ENCODE results near the gene DBI. TPM values are rescaled to one million over a fixed set of nuclear protein-coding genes. Genes with fewer than 3 reads are reported as not detected.

DBI gene
- total and polyA plus RNA-seq, 2 donors (not counting 1 experiment from before 2014, with no cell fraction given): 45.2 to 69.4 TPM

GRCh38 chr2:119317554-119317953 lies 49.2 kb upstream of the DBI start:
- Histone ChIP-seq H3K4me3 (ENCODE audit: control extremely low read depth in 1 of 5, extremely low read depth in 1 of 5, insufficient read depth in 1 of 5, low read depth in 2 of 5, low read length in 4 of 5) (no peak overlapping the region), H3K79me2 (ENCODE audit: control insufficient read depth, insufficient read depth, low read length) (no peaks in the 10 kb centered on the region), H3K4me1 (ENCODE audit: control insufficient read depth in 2 of 2, insufficient read depth in 2 of 2, low read length in 2 of 2) (peaks cover under 1 to 3% of the 10 kb centered on the region in 2 donors), H2AFZ (ENCODE audit: insufficient read depth, low read depth, low read length, poor library complexity, severe bottlenecking) (no peak overlapping the region), H4K20me1 (ENCODE audit: control insufficient read depth, insufficient read depth, low read length, poor library complexity, severe bottlenecking) (no peaks in the 10 kb centered on the region), H3K27me3 (replicated peaks in 1 of 4; ENCODE audit: control extremely low read depth in 1 of 4, control insufficient read depth in 3 of 4, insufficient read depth in 4 of 4, low read length in 3 of 4) (no peaks in the 10 kb centered on the region), H3K9ac (ENCODE audit: low read length) (no peak overlapping the region), H3K4me2 (replicated peaks; ENCODE audit: low read depth, low read length, poor library complexity, severe bottlenecking) (no peak overlapping the region), H3K9me3 (ENCODE audit: control extremely low read depth in 1 of 3, control insufficient read depth in 2 of 3, insufficient read depth in 1 of 3, low read length in 2 of 3) (no peaks in the 10 kb centered on the region), H3K36me3 (replicated peaks in 1 of 2; ENCODE audit: control extremely low read depth in 1 of 2, control insufficient read depth in 1 of 2, extremely low read depth in 1 of 2, insufficient read depth in 2 of 2, low read length in 1 of 2) (no peaks in the 10 kb centered on the region), H3K27ac (ENCODE audit: low read length in 2 of 2) (no peak overlapping the region)
- TF ChIP-seq EZH2 (IDR thresholded peaks at IDR 0.05; ENCODE audit: borderline replicate concordance, insufficient read depth, low read depth, low read length, poor library complexity, severe bottlenecking): no peak
- DNase-seq: no peak
- POLR2A ChIA-PET: no interaction called here
- no peak for ATAC-seq (ENCODE audit: low read depth)
- CTCF ChIA-PET: no interaction called here
- no peaks in the 10 kb centered on the region for H3K9me3 Mint-ChIP-seq (ENCODE audit: insufficient read depth)
- intact Hi-C loops (cut with micrococcal nuclease): no loop called here
- H3K4me3 Mint-ChIP-seq: no peak overlapping the region
- no peaks in the 10 kb centered on the region for H3K27me3 Mint-ChIP-seq
- no CpG with 5 or more reads among the region's 1 CpG for WGBS (ENCODE audit: insufficient coverage)
- no peak overlapping the region for H3K27ac Mint-ChIP-seq
- H3K4me1 Mint-ChIP-seq: peaks cover 5% of the 10 kb centered on the region

GRCh38 chr2:119319593-119319992 lies 47.2 kb upstream of the DBI start:
- no peaks in the 10 kb centered on the region for H3K4me1 ChIP-seq (ENCODE audit: control insufficient read depth in 2 of 2, insufficient read depth in 2 of 2, low read length in 2 of 2)
- no peak overlapping the region for H3K4me2 ChIP-seq (replicated peaks; ENCODE audit: low read depth, low read length, poor library complexity, severe bottlenecking)
- ATAC-seq (ENCODE audit: low read depth) (no peak), DNase-seq (no peak)
- no peak overlapping the region for H3K9ac ChIP-seq (ENCODE audit: low read length)
- H3K36me3 ChIP-seq (replicated peaks in 1 of 2; ENCODE audit: control extremely low read depth in 1 of 2, control insufficient read depth in 1 of 2, extremely low read depth in 1 of 2, insufficient read depth in 2 of 2, low read length in 1 of 2): no peaks in the 10 kb centered on the region
- ChIA-PET CTCF (no interaction called here), POLR2A (no interaction called here)
- H3K27ac ChIP-seq (ENCODE audit: low read length in 2 of 2): no peak overlapping the region
- H2AFZ ChIP-seq (ENCODE audit: insufficient read depth, low read depth, low read length, poor library complexity, severe bottlenecking): no peak overlapping the region
- no peaks in the 10 kb centered on the region for H3K27me3 Mint-ChIP-seq
- intact Hi-C loops (cut with micrococcal nuclease): no loop called here
- no peaks in the 10 kb centered on the region for H3K9me3 Mint-ChIP-seq (ENCODE audit: insufficient read depth)
- no peaks in the 10 kb centered on the region for H3K4me1 Mint-ChIP-seq
- TF ChIP-seq EZH2 (IDR thresholded peaks at IDR 0.05; ENCODE audit: borderline replicate concordance, insufficient read depth, low read depth, low read length, poor library complexity, severe bottlenecking) (no peak), CTCF (IDR thresholded peaks at IDR 0.05) (no peak)
- no peaks in the 10 kb centered on the region for H3K9me3 ChIP-seq (ENCODE audit: control extremely low read depth in 1 of 3, control insufficient read depth in 2 of 3, insufficient read depth in 1 of 3, low read length in 2 of 3)
- no peaks in the 10 kb centered on the region for H3K27me3 ChIP-seq (replicated peaks in 1 of 4; ENCODE audit: control extremely low read depth in 1 of 4, control insufficient read depth in 3 of 4, insufficient read depth in 4 of 4, low read length in 3 of 4)
- no CpG with 5 or more reads among the region's 7 CpGs for WGBS (ENCODE audit: insufficient coverage)
- no peaks in the 10 kb centered on the region for H3K79me2 ChIP-seq (ENCODE audit: control insufficient read depth, insufficient read depth, low read length)
- no peak overlapping the region for H3K4me3 ChIP-seq (ENCODE audit: control extremely low read depth in 1 of 5, extremely low read depth in 1 of 5, insufficient read depth in 1 of 5, low read depth in 2 of 5, low read length in 4 of 5)
- H3K4me3 Mint-ChIP-seq: no peak overlapping the region
- no peak overlapping the region for H3K27ac Mint-ChIP-seq
- H4K20me1 ChIP-seq (ENCODE audit: control insufficient read depth, insufficient read depth, low read length, poor library complexity, severe bottlenecking): no peaks in the 10 kb centered on the region
